Daoy (cell line): ENCODE data around the gene GKAP1. TPM values are rescaled to one million over a fixed set of nuclear protein-coding genes. Genes with fewer than 3 reads are reported as not detected.
A peak's percentile ranks its signal among the peaks of the same experiment; 100 is the strongest.
"Not testable (repeated sequence)": the region's sequence is repeated elsewhere in the genome, so short reads cannot be mapped to it uniquely, and the experiment has no call there.

ENCODE experiments used
- DNase-seq: peaks from one replicate; pipeline ENCODE4 v3.0.0-alpha.2; 2015; ENCODE audit warnings: low read depth
- total RNA-seq: library from RNA; depleted of rRNA; stranded (reverse); fragments of >200 nt; shearing (Covaris generic); gene quantifications from 2 replicates; pipeline ENCODE4 v1.2.3, GENCODE V29; 2014; rRNA removed

GKAP1 gene
- 5.0 and 10.7 TPM in 2 replicates for total RNA-seq

DNA sequence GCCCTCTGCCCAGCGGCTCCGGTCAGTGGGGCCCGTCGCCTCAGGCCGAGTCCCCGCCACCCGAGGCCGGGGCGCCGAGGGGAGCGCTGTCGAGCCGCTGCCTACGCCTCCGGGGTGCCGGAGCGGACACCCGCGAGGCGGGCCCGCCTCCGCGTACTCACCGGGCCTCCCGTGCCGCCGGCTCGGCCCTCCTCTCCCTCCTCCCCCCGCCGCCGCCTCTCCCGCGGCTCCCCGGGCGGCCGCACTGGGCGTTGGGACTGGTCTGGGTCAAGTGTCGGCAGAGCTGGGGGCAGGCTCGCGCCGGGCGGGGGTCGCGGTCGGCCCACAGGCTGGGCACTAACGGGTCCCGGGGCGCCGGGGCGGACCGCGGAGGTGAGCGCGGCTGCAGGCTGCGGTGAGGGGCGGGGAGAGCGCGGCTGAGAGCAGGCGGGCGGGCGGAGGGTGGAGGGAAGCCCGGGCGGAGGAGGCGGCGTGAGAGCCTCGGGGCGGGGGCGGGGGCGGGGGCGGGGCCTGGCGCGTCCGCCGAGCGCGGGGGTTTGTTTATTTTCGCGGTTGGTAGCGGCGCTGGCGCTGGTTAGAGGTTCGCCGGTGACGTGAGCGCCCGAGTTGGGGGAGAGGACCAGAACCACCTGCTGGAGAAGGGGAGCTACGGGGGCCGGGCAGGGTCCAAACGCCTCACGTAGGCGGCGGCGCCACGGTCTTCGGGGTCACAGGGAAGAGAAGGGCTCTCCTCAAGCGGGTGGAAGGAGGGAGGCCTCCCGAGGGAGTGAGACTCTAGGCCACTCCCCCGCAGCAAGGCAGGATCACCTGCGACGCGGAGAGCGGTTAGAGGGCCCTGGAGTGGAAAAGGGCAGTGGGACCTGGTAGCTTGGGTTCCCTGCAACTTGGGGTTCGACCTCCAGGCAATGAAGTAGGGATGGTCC lies at the start of gene GKAP1:
Gene GKAP1, minus strand, starts transcription at position 414 of the 923 bp plus-strand sequence. CDS start 11,252 bp downstream, outside the sequence.
- DNase-seq, result peak; percentile 83

GRCh38 chr9:83849895-83850294 lies 32.3 kb upstream of the GKAP1 start:
- not testable (repeated sequence) for DNase-seq

DNA sequence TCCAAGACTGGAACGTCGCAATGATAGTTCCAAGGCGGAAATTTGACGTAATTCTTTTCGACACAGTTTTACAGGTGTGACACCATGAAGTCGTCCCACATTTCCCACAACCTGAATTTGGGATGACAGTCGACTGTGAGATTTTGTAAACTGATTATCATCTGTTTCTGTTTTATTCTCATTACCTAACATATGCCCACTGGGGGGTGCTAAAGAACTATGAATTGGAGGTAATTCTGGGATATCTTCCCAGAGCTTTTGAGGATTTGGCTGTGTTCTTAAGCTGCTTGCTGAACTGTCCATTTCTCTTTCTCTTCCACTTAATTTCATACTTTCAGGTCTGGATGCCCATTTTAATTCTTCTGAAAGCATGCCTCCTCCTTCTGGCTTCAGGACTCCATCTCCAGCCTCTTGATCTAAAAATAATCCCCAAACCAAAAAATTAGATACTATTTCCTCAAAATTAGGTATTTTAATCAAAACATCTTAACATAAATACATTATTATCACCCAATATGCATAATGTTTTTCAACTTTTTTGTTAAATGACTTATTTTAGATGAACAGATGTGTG lies 19.6 kb upstream of the GKAP1 start:
- not testable (repeated sequence) for DNase-seq

DNA sequence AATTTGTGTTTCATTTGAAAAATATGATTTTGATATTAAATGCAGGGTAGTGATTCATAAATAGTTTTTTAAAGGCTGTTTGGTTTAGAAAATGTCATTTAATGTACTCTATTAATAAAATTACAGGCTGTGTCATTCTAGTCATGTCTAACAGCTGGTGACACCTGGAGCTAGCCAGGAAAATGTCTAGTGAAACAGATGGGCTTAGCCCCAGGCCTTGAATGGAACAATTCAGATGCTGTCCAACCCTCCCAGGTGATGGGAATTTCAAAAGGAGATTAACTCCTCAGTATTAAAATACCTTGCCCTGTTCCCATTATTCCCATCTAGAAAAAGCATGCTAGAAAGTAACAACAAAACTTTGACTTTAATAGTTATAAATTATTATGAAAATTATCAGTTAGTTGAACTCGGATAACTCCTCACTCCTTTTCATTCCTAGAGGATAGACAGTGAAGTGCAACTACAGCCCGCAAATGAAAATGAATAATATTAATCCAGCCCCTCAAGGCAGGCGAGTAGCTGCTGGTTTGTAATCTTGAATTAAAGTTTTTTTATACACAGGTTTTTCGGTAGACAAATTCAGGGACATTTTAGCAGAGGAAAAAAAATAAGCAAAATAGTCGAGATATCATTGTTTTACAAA lies 13.0 kb upstream of the GKAP1 start:
- DNase-seq, result not testable (repeated sequence)

DNA sequence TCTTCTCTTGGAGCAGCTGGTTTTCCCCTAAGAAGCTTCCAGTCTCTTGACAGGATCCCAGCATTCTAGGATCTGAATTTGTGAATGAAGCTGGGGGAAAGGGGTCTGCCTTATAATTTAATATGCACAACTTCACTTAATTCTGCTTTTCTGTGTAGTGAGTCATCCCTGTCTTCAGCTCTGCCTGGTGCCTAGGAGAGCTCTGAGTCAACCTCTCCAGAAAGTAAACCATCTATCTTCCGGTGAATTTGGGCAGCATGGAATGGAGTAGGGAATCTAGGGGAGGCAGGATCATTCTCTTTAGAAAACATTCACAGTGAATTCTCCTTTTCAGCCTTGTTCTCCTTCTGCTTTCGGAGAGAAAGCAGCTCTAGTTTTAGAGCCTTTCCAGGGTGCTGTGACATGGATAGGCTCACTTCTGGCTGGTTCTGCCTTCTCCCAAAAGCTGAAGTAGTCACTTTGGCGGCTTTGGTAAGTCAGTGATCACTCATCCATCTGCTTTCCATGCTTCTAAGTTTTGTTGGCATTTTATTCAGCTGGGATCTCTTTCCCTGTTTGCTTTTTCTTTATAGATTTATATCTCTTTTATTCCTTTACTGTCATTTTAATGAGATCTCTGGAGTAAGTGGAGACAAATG lies 7.5 kb upstream of the GKAP1 start:
- peak; percentile 68 for DNase-seq

DNA sequence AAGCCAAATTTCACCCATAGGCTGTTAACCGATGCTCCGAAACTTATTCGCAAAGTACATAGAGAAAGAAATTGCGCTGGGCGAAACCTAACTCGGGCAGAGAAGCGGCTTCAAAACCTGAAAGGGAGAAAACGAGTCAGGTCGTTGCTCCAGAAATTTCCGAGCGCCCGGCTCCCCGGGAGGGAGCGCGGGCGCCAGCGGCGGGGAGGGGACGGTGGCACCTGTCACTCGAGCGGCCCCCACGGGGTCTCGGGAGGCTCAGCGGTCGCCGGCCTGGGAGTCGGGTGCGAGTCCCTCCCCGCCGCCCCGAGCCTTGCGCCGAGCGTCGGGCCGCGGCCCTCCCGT lies 586 bp downstream of the GKAP1 start:
- DNase-seq, result not testable (repeated sequence)

- DNase-seq, result not testable (repeated sequence)
Measured at GRCh38 chr9:83815120-83815519, 2.4 kb downstream of the GKAP1 start.

DNA sequence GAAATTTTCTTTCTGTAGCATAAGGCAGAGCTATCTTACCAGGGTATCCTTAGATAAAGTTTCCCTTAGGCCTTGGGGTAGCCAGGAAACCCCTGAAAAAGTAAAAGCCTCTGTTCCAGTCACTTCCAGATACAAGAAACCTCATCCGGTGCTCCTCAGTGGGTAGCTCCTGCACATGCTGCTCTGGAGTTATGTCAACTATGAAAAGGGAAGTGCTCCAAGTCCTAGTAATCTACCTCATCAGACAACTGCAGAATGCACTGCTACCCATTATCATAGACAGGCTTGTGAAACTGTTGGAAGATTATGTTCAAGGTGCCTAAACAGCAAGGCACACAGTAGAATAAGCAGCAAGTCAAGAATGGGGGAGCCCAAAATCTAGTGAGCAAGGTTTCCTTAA lies 8.4 kb downstream of the GKAP1 start:
- not testable (repeated sequence) for DNase-seq

DNA sequence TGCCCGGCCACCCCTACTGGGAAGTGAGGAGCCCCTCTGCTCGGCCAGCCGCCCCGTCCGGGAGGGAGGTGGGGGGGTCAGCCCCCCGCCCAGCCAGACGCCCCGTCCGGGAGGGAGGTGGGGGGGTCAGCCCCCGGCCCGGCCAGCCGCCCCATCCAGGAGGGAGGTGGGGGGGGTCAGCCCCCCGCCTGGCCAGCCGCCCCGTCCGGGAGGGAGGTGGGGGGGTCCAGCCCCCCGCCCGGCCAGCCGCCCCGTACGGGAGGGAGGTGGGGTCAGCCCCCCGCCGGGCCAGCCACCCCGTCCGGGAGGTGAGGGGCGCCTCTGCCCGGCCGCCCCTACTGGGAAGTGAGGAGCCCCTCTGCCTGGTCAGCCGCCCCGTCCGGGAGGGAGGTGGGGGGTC lies 13.1 kb downstream of the GKAP1 start:
- DNase-seq, result not testable (repeated sequence)

DNA sequence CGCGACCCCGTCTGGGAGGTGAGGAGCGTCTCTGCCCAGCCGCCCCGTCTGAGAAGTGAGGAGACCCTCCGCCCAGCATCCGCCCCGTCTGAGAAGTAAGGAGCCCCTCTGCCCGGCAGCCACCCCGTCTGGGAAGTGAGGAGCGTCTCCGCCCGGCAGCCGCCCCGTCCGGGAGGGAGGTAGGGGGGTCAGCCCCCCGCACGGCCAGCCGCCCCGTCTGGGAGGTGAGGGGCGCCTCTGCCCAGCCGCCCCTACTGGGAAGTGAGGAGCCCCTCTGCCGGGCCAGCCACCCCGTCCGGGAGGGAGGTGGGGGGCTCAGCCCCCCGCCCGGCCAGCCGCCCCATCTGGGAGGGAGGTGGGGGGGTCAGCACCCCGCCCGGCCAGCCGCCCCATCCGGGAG lies 13.6 kb downstream of the GKAP1 start:
- DNase-seq, result not testable (repeated sequence)

GRCh38 chr9:83800236-83801033 lies 17.1 kb downstream of the GKAP1 start:
- no peak for DNase-seq

DNA sequence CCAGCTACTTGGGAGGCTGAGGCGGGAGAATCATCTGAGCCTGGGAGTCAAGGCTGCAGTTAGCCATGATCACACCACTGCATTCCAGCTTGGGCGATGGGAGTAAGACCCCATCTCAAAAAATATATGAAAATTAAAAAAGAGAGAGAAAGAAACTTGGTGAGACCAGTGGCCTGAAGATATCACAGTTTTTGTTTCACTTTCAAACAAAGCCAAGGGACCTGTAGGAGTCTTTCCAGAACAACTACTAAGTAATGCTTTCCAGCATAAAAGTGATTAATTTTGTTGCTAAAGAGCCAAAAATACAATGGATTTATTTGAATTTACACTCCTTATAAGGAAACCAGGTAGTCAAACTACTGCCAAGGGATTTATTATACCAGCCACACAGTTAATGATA lies 23.5 kb downstream of the GKAP1 start:
- no peak for DNase-seq

GRCh38 chr9:83792746-83793145 lies 24.8 kb downstream of the GKAP1 start:
- no peak for DNase-seq

DNA sequence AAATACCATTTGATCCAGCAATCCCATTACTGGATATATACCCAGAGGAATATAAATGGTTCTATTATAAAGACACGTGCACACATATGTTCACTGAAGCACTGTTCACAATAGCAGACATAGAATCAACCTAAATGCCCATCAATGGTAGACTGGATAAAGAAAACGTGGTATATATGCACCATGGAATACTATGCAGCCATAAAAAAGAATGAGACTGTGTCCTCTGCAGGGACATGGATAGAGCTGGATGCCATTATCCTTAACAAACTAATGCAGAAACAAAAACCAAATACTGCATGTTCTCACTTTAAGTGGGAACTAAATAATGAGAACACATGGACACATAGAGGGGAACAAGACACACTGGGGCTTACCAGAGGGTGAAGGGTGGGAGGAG lies 39.4 kb downstream of the GKAP1 start:
- no peak for DNase-seq

- DNase-seq, result no peak
Measured at GRCh38 chr9:83775932-83776331, 41.6 kb downstream of the GKAP1 start.

- no peak for DNase-seq
Measured at GRCh38 chr9:83772860-83773259, 44.7 kb downstream of the GKAP1 start.

DNA sequence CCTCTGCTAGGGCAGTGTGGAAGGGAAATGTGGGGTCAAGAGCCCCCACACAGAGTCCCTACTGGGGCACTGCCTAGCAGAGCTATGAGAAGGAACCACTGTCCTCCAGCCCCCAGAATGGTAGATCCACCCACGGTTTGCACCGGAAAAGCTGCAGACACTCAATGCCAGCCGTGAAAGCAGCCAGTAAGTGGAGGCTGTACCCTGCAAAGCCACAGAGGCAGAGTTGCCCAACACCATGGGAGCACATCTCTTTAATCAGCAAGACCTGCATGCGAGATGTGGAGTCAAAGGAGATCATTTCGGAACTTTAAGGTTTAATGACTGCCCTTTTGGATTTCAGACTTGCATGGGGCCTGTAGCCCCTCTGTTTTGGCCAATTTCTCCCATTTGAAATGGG lies 52.2 kb downstream of the GKAP1 start:
- no peak for DNase-seq

DNA sequence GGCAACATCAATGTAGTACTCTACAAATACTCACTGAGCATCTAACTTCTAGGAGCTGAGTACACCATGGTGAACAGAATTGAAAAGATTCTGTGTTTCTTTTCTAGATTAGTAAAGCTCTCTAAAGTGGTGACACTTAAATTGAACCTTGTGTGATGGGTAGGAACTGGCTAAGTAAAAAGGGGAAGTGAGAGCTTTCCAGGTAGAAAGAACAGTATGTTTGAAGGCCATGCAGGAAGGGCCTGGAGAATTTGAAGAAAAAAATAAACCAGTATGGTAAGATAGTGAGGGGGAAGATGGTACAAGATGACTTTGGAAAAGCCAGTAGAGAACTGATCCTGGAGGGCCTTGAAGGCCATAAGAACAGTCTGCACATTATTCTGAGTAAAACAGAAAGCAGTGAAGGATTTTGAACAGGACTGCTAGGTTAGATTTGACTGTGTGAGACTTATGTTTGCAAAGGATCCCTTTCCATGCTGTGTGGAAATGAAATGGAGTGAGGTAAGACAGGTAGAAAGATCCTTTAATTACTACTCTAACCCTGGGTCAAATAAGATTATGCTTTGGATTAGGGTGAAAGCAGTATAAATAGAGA lies 63.1 kb downstream of the GKAP1 start:
- DNase-seq, result no peak

GRCh38 chr9:83749706-83750105 lies 67.9 kb downstream of the GKAP1 start:
- DNase-seq, result no peak

GRCh38 chr9:83744206-83744605 lies 73.4 kb downstream of the GKAP1 start:
- DNase-seq, result no peak

DNA sequence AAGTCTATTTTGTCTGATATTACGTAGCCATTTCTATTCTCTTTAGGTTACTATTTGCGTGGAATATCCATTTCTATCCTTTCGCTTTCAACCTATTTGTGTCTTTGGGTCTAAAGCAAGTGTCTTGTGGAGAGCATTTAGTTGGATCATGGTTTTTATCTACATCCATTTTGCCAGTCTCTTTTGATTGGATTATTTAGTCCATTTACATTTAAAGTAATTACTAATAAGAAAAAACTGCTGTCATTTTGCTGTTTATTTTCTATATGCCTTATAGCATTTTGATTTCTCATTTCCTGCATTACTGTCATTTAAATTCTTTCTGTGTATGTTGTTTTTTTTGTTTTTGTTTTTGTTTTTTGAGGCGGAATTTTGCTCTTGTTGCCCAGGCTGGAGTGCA lies 83.8 kb downstream of the GKAP1 start:
- DNase-seq, result no peak
